ENCODE measurements around the gene ADGRG1.
"Not testable (repeated sequence)": the region's sequence is repeated elsewhere in the genome, so short reads cannot be mapped to it uniquely, and the experiment has no call there.

DNA sequence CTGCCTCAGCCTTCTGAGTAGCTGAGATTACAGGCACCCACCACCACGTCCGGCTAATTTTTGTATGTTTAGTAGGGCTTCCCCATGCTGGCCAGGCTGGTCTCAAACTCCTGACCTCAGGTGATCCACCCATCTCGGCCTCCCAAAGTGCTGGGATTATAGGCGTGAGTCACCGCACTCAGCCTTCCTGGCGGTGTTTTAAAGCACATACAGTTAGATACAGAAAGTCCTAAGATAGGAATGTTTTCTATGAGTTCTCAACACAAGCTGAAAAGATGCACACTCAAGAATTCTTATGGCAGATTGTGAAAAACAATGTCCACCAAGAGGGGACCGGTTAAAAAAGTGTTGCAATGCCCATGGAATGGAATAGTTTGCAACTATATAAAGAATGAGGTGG lies 43.0 kb downstream of the ADGRG1 start:
- not testable (repeated sequence) for TF ChIP-seq CTCF (IDR thresholded peaks at IDR 0.05; ENCODE audit: low read length); EZH2 (optimal IDR thresholded peaks at IDR 0.05; ENCODE audit: low read depth, low read length); EZH2phosphoT487 (IDR thresholded peaks at IDR 0.05; ENCODE audit: low read length)
